Right lung (tissue), 5 donors: Measurements from ENCODE around the gene CLDN7. TPM values are rescaled to one million over a fixed set of nuclear protein-coding genes. Genes with fewer than 3 reads are reported as not detected.
A peak's percentile ranks its signal among the peaks of the same experiment; 100 is the strongest.
"Not testable (repeated sequence)": the region's sequence is repeated elsewhere in the genome, so short reads cannot be mapped to it uniquely, and the experiment has no call there.

Experiments used
- DNase-seq, 2 donors: peaks; one replicate each; pipeline ENCODE4 v3.0.0-alpha.2; 2013
- polyA plus RNA-seq, 5 donors: library from polyadenylated mRNA; unstranded; fragments of 120-200 nt; gene quantifications; one replicate each; pipeline versions ENCODE4 v1.2.1 to v1.2.3, GENCODE V29; 2013; ENCODE audit warnings: inconsistent platforms in 1 of 5, low replicate concordance in 1 of 5; ENCODE audit not compliant: insufficient read length in 5 of 5, insufficient read depth in 1 of 5

Gene CLDN7
- polyA plus RNA-seq, 5 donors: 22.3 to 35.1 (median 33.6) TPM

GRCh38 chr17:7258731-7259554 is 3.3 kb downstream of the CLDN7 start:
- DNase-seq: no peak

GRCh38 chr17:7256766-7257456 is 5.4 kb downstream of the CLDN7 start:
- DNase-seq: no peak

- no peak for DNase-seq
These were observed 7.8 kb downstream of the CLDN7 start for GRCh38 chr17:7254511-7254910.

- no peak for DNase-seq
These were observed 9.2 kb downstream of the CLDN7 start for GRCh38 chr17:7253082-7253481.

GRCh38 chr17:7252176-7253043 is 9.9 kb downstream of the CLDN7 start, which contains the start of gene ELP5:
TSS of gene ELP5 (plus strand) at chr17:7252215. CDS start at chr17:7252551, 336 bp downstream.
- DNase-seq: peak; percentile 99 to 100

- DNase-seq: no peak
These were observed 10.6 kb downstream of the CLDN7 start, which contains the start of gene CTDNEP1 for GRCh38 chr17:7251661-7252175. TSS of gene CTDNEP1 (minus strand) at chr17:7251734. CDS start at chr17:7251296, 438 bp downstream.

- DNase-seq: no peak
These were observed 11.3 kb downstream of the CLDN7 start for GRCh38 chr17:7250695-7251627.

GRCh38 chr17:7249830-7250229 is 12.4 kb downstream of the CLDN7 start:
- no peak for DNase-seq

GRCh38 chr17:7249214-7249613 is 13.1 kb downstream of the CLDN7 start:
- no peak for DNase-seq

GRCh38 chr17:7248796-7249195 is 13.5 kb downstream of the CLDN7 start:
- DNase-seq: no peak

GRCh38 chr17:7246779-7247178 is 15.5 kb downstream of the CLDN7 start:
- DNase-seq: no peak

- DNase-seq: not testable (repeated sequence)
These were observed 18.4 kb downstream of the CLDN7 start for GRCh38 chr17:7243838-7244237.

GRCh38 chr17:7243453-7243729 is 18.9 kb downstream of the CLDN7 start:
- no peak for DNase-seq

GRCh38 chr17:7242717-7243452 is 19.4 kb downstream of the CLDN7 start:
- peak; percentile 95 to 97 for DNase-seq

GRCh38 chr17:7241783-7242716 is 20.2 kb downstream of the CLDN7 start, which contains the start of gene GABARAP:
TSS of gene GABARAP (minus strand) at chr17:7242449. CDS start at chr17:7242330, 119 bp downstream.
- DNase-seq: peak; percentile 97 to 98

GRCh38 chr17:7241090-7241733 is 21.1 kb downstream of the CLDN7 start:
- no peak for DNase-seq

- no peak for DNase-seq
These were observed 21.9 kb downstream of the CLDN7 start for GRCh38 chr17:7240375-7240774.
